ENCODE measurements around the gene PSENEN. TPM values are rescaled to one million over a fixed set of nuclear protein-coding genes. Genes with fewer than 3 reads are reported as not detected.

Gene PSENEN
- total and polyA plus RNA-seq, 2 of the 8 experiments (the other 6 are each of a cell fraction or from before 2014, with no cell fraction given), result 66.7 to 75.3 TPM

DNA sequence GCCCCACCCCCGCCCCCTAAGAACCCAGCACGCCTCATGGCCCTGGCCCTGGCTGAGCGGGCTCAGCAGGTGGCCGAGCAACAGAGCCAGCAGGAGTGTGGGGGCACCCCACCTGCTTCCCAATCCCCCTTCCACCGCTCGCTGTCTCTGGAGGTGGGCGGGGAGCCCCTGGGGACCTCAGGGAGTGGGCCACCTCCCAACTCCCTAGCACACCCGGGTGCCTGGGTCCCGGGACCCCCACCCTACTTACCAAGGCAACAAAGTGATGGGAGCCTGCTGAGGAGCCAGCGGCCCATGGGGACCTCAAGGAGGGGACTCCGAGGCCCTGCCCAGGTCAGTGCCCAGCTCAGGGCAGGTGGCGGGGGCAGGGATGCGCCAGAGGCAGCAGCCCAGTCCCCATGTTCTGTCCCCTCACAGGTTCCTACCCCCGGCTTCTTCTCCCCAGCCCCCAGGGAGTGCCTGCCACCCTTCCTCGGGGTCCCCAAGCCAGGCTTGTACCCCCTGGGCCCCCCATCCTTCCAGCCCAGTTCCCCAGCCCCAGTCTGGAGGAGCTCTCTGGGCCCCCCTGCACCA, 41.9 kb downstream of the PSENEN start:
- Histone ChIP-seq H3K9ac (replicated peaks in 1 of 4; ENCODE audit: extremely low read depth in 1 of 4, low read depth in 3 of 4, low read length in 3 of 4) (no peak overlapping the region), H3K4me1 (replicated peaks in 1 of 4; ENCODE audit: control insufficient read depth in 3 of 4, insufficient read depth in 4 of 4, low read length in 3 of 4) (peaks cover 0 to 11% (median 4%) of the 10 kb centered on the region in 4 experiments; a peak in 5 of 7 replicates), H4K8ac (ENCODE audit: extremely low read depth, insufficient read depth, low read length) (no peak overlapping the region), H2AK5ac (ENCODE audit: low read depth, low read length) (no peak overlapping the region), H2BK15ac (ENCODE audit: low read length) (no peak overlapping the region), H2AFZ (ENCODE audit: low read length) (no peak overlapping the region), H2BK5ac (ENCODE audit: low read depth, low read length) (no peak overlapping the region), H3K56ac (replicated peaks; ENCODE audit: insufficient read length, low read depth, low read length) (no peak overlapping the region), H4K91ac (replicated peaks; ENCODE audit: insufficient read length, low read length) (no peak overlapping the region), H4K20me1 (replicated peaks in 1 of 2; ENCODE audit: control insufficient read depth in 1 of 2, insufficient read depth in 2 of 2, low read length in 2 of 2) (peaks cover 3 to 14% of the 10 kb centered on the region in 2 experiments), H3K4me2 (ENCODE audit: insufficient read depth in 1 of 2, low read depth in 2 of 2, low read length in 2 of 2) (no peak overlapping the region), H2BK20ac (ENCODE audit: low read length) (no peak overlapping the region), H3K9me3 (ENCODE audit: insufficient read depth in 2 of 2, low read depth in 1 of 2, low read length in 1 of 2) (no peaks in the 10 kb centered on the region), H3K4me3 (ENCODE audit: extremely low read depth in 1 of 4, insufficient read depth in 2 of 4, low read depth in 3 of 4, low read length in 4 of 4) (no peak overlapping the region), H3K79me2 (ENCODE audit: control insufficient read depth in 1 of 2, insufficient read depth in 2 of 2, low read length in 2 of 2) (no peaks in the 10 kb centered on the region), H3K36me3 (ENCODE audit: control insufficient read depth in 2 of 4, insufficient read depth in 4 of 4, low read length in 3 of 4) (no peaks in the 10 kb centered on the region), H2BK120ac (replicated peaks; ENCODE audit: low read depth, low read length) (no peak overlapping the region), H3K18ac (ENCODE audit: extremely low read depth, low read length) (no peak overlapping the region), H3K14ac (ENCODE audit: insufficient read length) (no peak overlapping the region), H2BK12ac (ENCODE audit: low read depth, low read length) (no peak overlapping the region), H3K27ac (ENCODE audit: low read depth, low read length) (no peak overlapping the region), H3K23me2 (ENCODE audit: low read depth, low read length) (peaks cover 11% of the 10 kb centered on the region), H3K79me1 (ENCODE audit: low read depth, low read length) (no peaks in the 10 kb centered on the region), H3K4ac (replicated peaks; ENCODE audit: insufficient read length, low read depth, low read length) (no peak overlapping the region), H3K23ac (ENCODE audit: insufficient read length) (no peak overlapping the region), H3K27me3 (replicated peaks in 1 of 4; ENCODE audit: control insufficient read depth in 3 of 4, extremely low read depth in 1 of 4, insufficient read depth in 3 of 4, low read length in 3 of 4) (no peaks in the 10 kb centered on the region; a peak in 1 of 7 replicates), H4K5ac (ENCODE audit: insufficient read length, low read depth, low read length) (no peak overlapping the region)
- CTCF ChIA-PET (ENCODE audit: partially characterized antibody), result interaction anchor here (0.7 to 3.8 kb wide), 4 partner anchors 10 to 190 kb away, joined by 3 to 13 read pairs (median 4); no protein-coding TSS in a partner anchor
- POLR2A ChIA-PET (ENCODE audit: partially characterized antibody), result interaction anchor here (0.8 to 1.6 kb wide), 2 partner anchors 9 to 62 kb away, joined by 4 to 5 read pairs; no protein-coding TSS in a partner anchor
- FAIRE-seq (no peak), DNase-seq (ENCODE audit: low read depth in 1 of 2, low spot score in 2 of 2) (no peak)
- WGBS, 2 experiments (ENCODE audit: extremely low coverage in 1 of 2, insufficient coverage in 1 of 2, insufficient read length in 1 of 2, insufficient replicate concordance in 2 of 2, low coverage in 1 of 2, low lambda C conversion rate in 2 of 2, missing lambda C conversion rate in 1 of 2), result 87% methylated on average over 6 of the region's 15 CpGs; no CpG with 5 or more reads in 1 of the 2 experiments
- TF ChIP-seq ZNF274 (IDR thresholded peaks at IDR 0.05; ENCODE audit: borderline replicate concordance, extremely low read depth, low read length) (no peak), SP1 (IDR thresholded peaks at IDR 0.05; ENCODE audit: low read depth, low read length) (no peak), FOSL1 (IDR thresholded peaks at IDR 0.05; ENCODE audit: insufficient read depth, low read depth, low read length) (no peak), RBBP5 (IDR thresholded peaks at IDR 0.05; ENCODE audit: borderline replicate concordance, low read depth, low read length) (no peak), JUN (IDR thresholded peaks at IDR 0.05; ENCODE audit: low read depth, low read length) (no peak), BACH1 (IDR thresholded peaks at IDR 0.05; ENCODE audit: low read length) (no peak), TAF7 (optimal IDR thresholded peaks at IDR 0.05; ENCODE audit: borderline replicate concordance, low read depth, low read length) (no peak), POLR2AphosphoS5 (IDR thresholded peaks at IDR 0.05; ENCODE audit: low read depth, low read length) (no peak), SAP30 (IDR thresholded peaks at IDR 0.05; ENCODE audit: insufficient read depth, insufficient replicate concordance, low read length) (no peak)

All from H1 (cell line).